Measurements from ENCODE around the gene PARPBP. TPM values are rescaled to one million over a fixed set of nuclear protein-coding genes. Genes with fewer than 3 reads are reported as not detected.

PARPBP gene
- total and polyA plus RNA-seq, 2 of the 8 experiments (the other 6 are each of a cell fraction or from before 2014, with no cell fraction given) = 10.9 to 38.1 TPM

- no peak for TF ChIP-seq TCF12 (IDR thresholded peaks at IDR 0.05; ENCODE audit: low read depth, low read length)
- no peak for TF ChIP-seq ATF3 (IDR thresholded peaks at IDR 0.05; ENCODE audit: insufficient read depth, low read depth, low read length)
- TF ChIP-seq JUND (IDR thresholded peaks at IDR 0.05; ENCODE audit: low read length) = peak; percentile 55; the same call in 1 of the 2 replicates
- TF ChIP-seq HDAC2 (IDR thresholded peaks at IDR 0.05; ENCODE audit: borderline replicate concordance in 1 of 2, low read depth in 2 of 2, low read length in 2 of 2) = no peak; a peak in 1 of 4 replicates
- no peak for TF ChIP-seq CBX5 (IDR thresholded peaks at IDR 0.05; ENCODE audit: low read depth, low read length)
- TF ChIP-seq, protein P1, sequence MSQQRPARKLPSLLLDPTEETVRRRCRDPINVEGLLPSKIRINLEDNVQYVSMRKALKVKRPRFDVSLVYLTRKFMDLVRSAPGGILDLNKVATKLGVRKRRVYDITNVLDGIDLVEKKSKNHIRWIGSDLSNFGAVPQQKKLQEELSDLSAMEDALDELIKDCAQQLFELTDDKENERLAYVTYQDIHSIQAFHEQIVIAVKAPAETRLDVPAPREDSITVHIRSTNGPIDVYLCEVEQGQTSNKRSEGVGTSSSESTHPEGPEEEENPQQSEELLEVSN (IDR thresholded peaks at IDR 0.05) = peak; percentile 50; the same call in 1 of the 2 replicates
- TF ChIP-seq MAX (IDR thresholded peaks at IDR 0.05) = peak; percentile 37; the same call in 1 of the 2 replicates
- TF ChIP-seq RBBP5 (IDR thresholded peaks at IDR 0.05; ENCODE audit: borderline replicate concordance, low read depth, low read length) = peak; percentile 98
- no peak for TF ChIP-seq SP2 (IDR thresholded peaks at IDR 0.05; ENCODE audit: low read length)
- no peak for TF ChIP-seq SP4 (IDR thresholded peaks at IDR 0.05; ENCODE audit: low read length)
- peak; percentile 96 for TF ChIP-seq KDM4A (IDR thresholded peaks at IDR 0.05; ENCODE audit: low read depth, low read length, severe bottlenecking)
- TF ChIP-seq YY1 (IDR thresholded peaks at IDR 0.05; ENCODE audit: low read depth, low read length) = no peak
- TF ChIP-seq CEBPB (IDR thresholded peaks at IDR 0.05; ENCODE audit: low read depth, low read length) = no peak
- TF ChIP-seq TAF1 (IDR thresholded peaks at IDR 0.05; ENCODE audit: low read depth, low read length) = peak; percentile 98
- no peak for TF ChIP-seq NANOG (IDR thresholded peaks at IDR 0.05; ENCODE audit: insufficient read depth, low read depth, low read length, poor library complexity, severe bottlenecking)
- peak; percentile 91 for TF ChIP-seq GABPA (IDR thresholded peaks at IDR 0.05; ENCODE audit: borderline replicate concordance, insufficient read depth, low read length)
- peak; percentile 99 for TF ChIP-seq ASH2L (IDR thresholded peaks at IDR 0.05; ENCODE audit: low read length)
- TF ChIP-seq POLR2AphosphoS5 (IDR thresholded peaks at IDR 0.05; ENCODE audit: low read depth, low read length) = peak; percentile 96
- no peak for TF ChIP-seq SIX5 (IDR thresholded peaks at IDR 0.05; ENCODE audit: low read depth, low read length)
- TF ChIP-seq SP1 (IDR thresholded peaks at IDR 0.05; ENCODE audit: low read depth, low read length) = peak; percentile 49; the same call in 1 of the 2 replicates
- no peak for TF ChIP-seq JUN (IDR thresholded peaks at IDR 0.05; ENCODE audit: low read depth, low read length)
- TF ChIP-seq FOSL1 (IDR thresholded peaks at IDR 0.05; ENCODE audit: insufficient read depth, low read depth, low read length) = no peak
- no peak for TF ChIP-seq RFX5 (IDR thresholded peaks at IDR 0.05; ENCODE audit: borderline replicate concordance, low read depth, low read length)
Measured at GRCh38 chr12:102119674-102120563, at the start of gene PARPBP, which contains the start of gene NUP37 (continued).
